H1 (cell line): ENCODE data around the gene VDAC2. TPM values are rescaled to one million over a fixed set of nuclear protein-coding genes. Genes with fewer than 3 reads are reported as not detected.

Experiments used
- CTCF ChIA-PET: fragments of 300-600 bp; sonication (Branson Sonifier 250); formaldehyde crosslinking; loops from one replicate; lab custom pipeline; 2021; ENCODE audit not compliant: partially characterized antibody; lab: Charles Lee
- POLR2A ChIA-PET: fragments of 300-600 bp; sonication (Branson Sonifier 250); formaldehyde crosslinking; loops from one replicate; lab custom pipeline; 2021; ENCODE audit warnings: inconsistent platforms; ENCODE audit not compliant: partially characterized antibody; lab: Charles Lee
- DNase-seq, 2 experiments: peaks; one replicate each; pipeline versions ENCODE4 v3.0.0 to v3.0.0-alpha.2; 2010 to 2022; ENCODE audit warnings: low spot score in 2 of 2, low read depth in 1 of 2, mixed read lengths in 1 of 2
- FAIRE-seq: peaks from 2 replicates; lab custom pipeline; 2011; peaks lifted over from hg19 to GRCh38; lab: Jason Lieb, UNC
- H2AFZ ChIP-seq: 2 replicates; pipeline ENCODE4 v1.8.1; 2012; ENCODE audit warnings: low read length, inconsistent platforms
- H2AK5ac ChIP-seq: 2 replicates; pipeline ENCODE4 v1.6.1; 2013; ENCODE audit warnings: low read depth, low read length
- H2BK120ac ChIP-seq: replicated peaks from 2 replicates; pipeline ENCODE3; 2013; ENCODE audit warnings: low read depth, low read length, inconsistent platforms
- H2BK12ac ChIP-seq: 2 replicates; pipeline ENCODE4 v1.6.1; 2013; ENCODE audit warnings: low read depth, low read length
- H2BK15ac ChIP-seq: 2 replicates; pipeline ENCODE4 v1.6.1; 2013; ENCODE audit warnings: low read length
- H2BK20ac ChIP-seq: 2 replicates; pipeline ENCODE4 v1.6.1; 2013; ENCODE audit warnings: low read length
- H2BK5ac ChIP-seq: 2 replicates; pipeline ENCODE4 v1.6.1; 2013; ENCODE audit warnings: low read depth, low read length
- H3K14ac ChIP-seq: 2 replicates; pipeline ENCODE4 v1.6.1; 2013; ENCODE audit warnings: inconsistent platforms; ENCODE audit not compliant: insufficient read length
- H3K18ac ChIP-seq: 2 replicates; pipeline ENCODE4 v1.6.1; 2013; ENCODE audit warnings: low read length; ENCODE audit errors: extremely low read depth
- H3K23ac ChIP-seq: 2 replicates; pipeline ENCODE4 v1.6.1; 2013; ENCODE audit warnings: inconsistent platforms; ENCODE audit not compliant: insufficient read length
- H3K23me2 ChIP-seq: 2 replicates; pipeline ENCODE4 v1.6.1; 2013; ENCODE audit warnings: low read depth, low read length
- H3K27ac ChIP-seq: 2 replicates; pipeline ENCODE4 v1.6.1; 2011; ENCODE audit warnings: low read depth, low read length, inconsistent platforms
- H3K27me3 ChIP-seq, 4 experiments: replicated peaks in 1 of 4; 1 replicate in 1 of 4; 2 replicates in 3 of 4; pipeline versions ENCODE4 v1.6.1 to v1.8.1; 2011 to 2013; ENCODE audit warnings: low read length in 3 of 4, mild to moderate bottlenecking in 3 of 4, inconsistent platforms in 2 of 4, mixed read lengths in 2 of 4, moderate library complexity in 1 of 4; ENCODE audit not compliant: control insufficient read depth in 3 of 4, insufficient read depth in 3 of 4; ENCODE audit errors: extremely low read depth in 1 of 4
- H3K36me3 ChIP-seq, 4 experiments: 2 replicates each; pipeline versions ENCODE4 v1.6.1 to v1.8.1; 2011 to 2013; ENCODE audit warnings: mild to moderate bottlenecking in 4 of 4, low read length in 3 of 4, moderate library complexity in 2 of 4, control low read depth in 1 of 4, inconsistent platforms in 1 of 4; ENCODE audit not compliant: insufficient read depth in 4 of 4, control insufficient read depth in 2 of 4
- H3K4ac ChIP-seq: replicated peaks from 2 replicates; pipeline ENCODE3; 2013; ENCODE audit warnings: low read length, low read depth, mixed read lengths, inconsistent platforms; ENCODE audit not compliant: insufficient read length
- H3K4me1 ChIP-seq, 4 experiments: replicated peaks in 1 of 4; 1 replicate in 1 of 4; 2 replicates in 3 of 4; pipeline versions ENCODE4 v1.6.1 to v1.8.1; 2011 to 2013; ENCODE audit warnings: low read length in 3 of 4, inconsistent platforms in 2 of 4, mixed read lengths in 1 of 4; ENCODE audit not compliant: insufficient read depth in 4 of 4, control insufficient read depth in 3 of 4
- H3K4me2 ChIP-seq, 2 experiments: 2 replicates each; pipeline versions ENCODE4 v1.6.1 to v1.8.1; 2011 to 2013; ENCODE audit warnings: low read depth in 2 of 2, low read length in 2 of 2, control low read depth in 1 of 2, inconsistent platforms in 1 of 2, mild to moderate bottlenecking in 1 of 2; ENCODE audit not compliant: insufficient read depth in 1 of 2
- H3K4me3 ChIP-seq, 4 experiments: fragments of 200-600, 300-600 bp in 1 of 4; sonication (generic), shearing (Covaris generic), sonication (Bioruptor Twin) in 1 of 4; 2 replicates each; pipeline versions ENCODE4 v1.5.1 to v1.8.1; 2011 to 2016; ENCODE audit warnings: low read length in 4 of 4, low read depth in 3 of 4, control low read depth in 2 of 4, inconsistent platforms in 2 of 4, mild to moderate bottlenecking in 2 of 4, mixed read lengths in 1 of 4, moderate library complexity in 1 of 4; ENCODE audit not compliant: insufficient read depth in 2 of 4; ENCODE audit errors: extremely low read depth in 1 of 4
- H3K56ac ChIP-seq: replicated peaks from 2 replicates; pipeline ENCODE3; 2013; ENCODE audit warnings: low read depth, mild to moderate bottlenecking, mixed read lengths, low read length, inconsistent platforms; ENCODE audit not compliant: insufficient read length
- H3K79me1 ChIP-seq: 2 replicates; pipeline ENCODE4 v1.6.1; 2013; ENCODE audit warnings: low read depth, low read length, control low read depth
- H3K79me2 ChIP-seq, 2 experiments: 2 replicates each; pipeline versions ENCODE4 v1.6.1 to v1.8.1; 2012 to 2013; ENCODE audit warnings: low read length in 2 of 2, mild to moderate bottlenecking in 2 of 2, inconsistent platforms in 1 of 2; ENCODE audit not compliant: insufficient read depth in 2 of 2, control insufficient read depth in 1 of 2
- H3K9ac ChIP-seq, 4 experiments: replicated peaks in 1 of 4; 1 replicate in 1 of 4; 2 replicates in 3 of 4; pipeline versions ENCODE4 v1.6.1 to v1.8.1; 2011 to 2013; ENCODE audit warnings: low read depth in 3 of 4, low read length in 3 of 4, control low read depth in 2 of 4, mild to moderate bottlenecking in 2 of 4, moderate library complexity in 2 of 4, inconsistent platforms in 1 of 4; ENCODE audit errors: extremely low read depth in 1 of 4
- H3K9me3 ChIP-seq, 2 experiments: 2 replicates each; pipeline versions ENCODE4 v1.6.1 to v1.8.1; 2012 to 2013; ENCODE audit warnings: mild to moderate bottlenecking in 2 of 2, moderate library complexity in 2 of 2, control low read depth in 1 of 2, inconsistent platforms in 1 of 2, low read depth in 1 of 2, low read length in 1 of 2, mixed read lengths in 1 of 2; ENCODE audit not compliant: insufficient read depth in 2 of 2
- H4K20me1 ChIP-seq, 2 experiments: replicated peaks in 1 of 2; 2 replicates each; pipeline versions ENCODE3 to v1.8.1; 2011 to 2013; ENCODE audit warnings: inconsistent platforms in 2 of 2, low read length in 2 of 2, mild to moderate bottlenecking in 1 of 2; ENCODE audit not compliant: insufficient read depth in 2 of 2, control insufficient read depth in 1 of 2
- H4K5ac ChIP-seq: 2 replicates; pipeline ENCODE4 v1.6.1; 2013; ENCODE audit warnings: low read length, low read depth, mixed read lengths, inconsistent platforms; ENCODE audit not compliant: insufficient read length
- H4K8ac ChIP-seq: 2 replicates; pipeline ENCODE4 v1.8.0; 2013; ENCODE audit warnings: mild to moderate bottlenecking, moderate library complexity, low read length, inconsistent platforms; ENCODE audit not compliant: insufficient read depth; ENCODE audit errors: extremely low read depth
- H4K91ac ChIP-seq: replicated peaks from 2 replicates; pipeline ENCODE3; 2013; ENCODE audit warnings: low read length, mixed read lengths, inconsistent platforms; ENCODE audit not compliant: insufficient read length
- EZH2 ChIP-seq: fragments of 200-600 bp; sonication (generic); IDR thresholded peaks from 2 replicates; pipeline ENCODE4 v1.7.1; 2012; ENCODE audit warnings: low read depth, mild to moderate bottlenecking, moderate library complexity, low read length, inconsistent platforms; ENCODE audit not compliant: severe bottlenecking
- HDAC6 ChIP-seq: IDR thresholded peaks from one replicate; pipeline ENCODE4 v1.7.1; 2012; ENCODE audit warnings: low read depth, mild to moderate bottlenecking, inconsistent platforms, low read length, moderate library complexity
- JUN ChIP-seq: IDR thresholded peaks from 2 replicates; pipeline ENCODE4 v1.6.1; 2011; ENCODE audit warnings: low read depth, mild to moderate bottlenecking, improper control_type of control experiment, low read length
- TAF1 ChIP-seq: IDR thresholded peaks from 2 replicates; pipeline ENCODE4 v1.6.1; 2011; ENCODE audit warnings: mild to moderate bottlenecking, low read depth, low read length
- WGBS, 2 experiments: shearing (Covaris generic) in 1 of 2; methylation state at CpG; one replicate each; pipeline versions ENCODE4 v1.1.6 to v1.1.7; 2013 to 2015; ENCODE audit warnings: low lambda C conversion rate in 2 of 2, mixed read lengths in 2 of 2, inconsistent platforms in 1 of 2, low coverage in 1 of 2, missing lambda C conversion rate in 1 of 2; ENCODE audit not compliant: insufficient replicate concordance in 2 of 2, insufficient coverage in 1 of 2, insufficient read length in 1 of 2; ENCODE audit errors: extremely low coverage in 1 of 2, missing lambda C conversion rate in 1 of 2; 5-methylcytosine and 5-hydroxymethylcytosine counted together
- polyA plus RNA-seq, 7 experiments: library from polyadenylated mRNA; depleted of rRNA in 3 of 7; stranded (reverse) in 5 of 7; unstranded in 2 of 7; fragments of >200 nt in 5 of 7; fragments of 200-250 nt in 2 of 7; gene quantifications; 1 replicate in 5 of 7; 2 replicates in 1 of 7; 4 replicates in 1 of 7; pipeline versions ENCODE4 v1.2.1 to v1.2.3, GENCODE V29; 2011 to 2013; ENCODE audit warnings: missing spikeins in 2 of 7, mixed read lengths in 2 of 7
- total RNA-seq: library from RNA; stranded (reverse); fragmentation: NEBNext Ultra II Directional; extraction: Animal tissue kit (Norgen Biotek cat#: 25700); gene quantifications from 2 replicates; pipeline ENCODE4 v1.2.1, GENCODE V29; 2021
- TF ChIP-seq, protein P1 (sequence below): IDR thresholded peaks from 2 replicates; pipeline ENCODE4 v1.6.1; 2012; ENCODE audit warnings: low read length, inconsistent platforms
- TF ChIP-seq, protein P2 (sequence below), 3 experiments: IDR thresholded peaks; 1 replicate in 2 of 3; 2 replicates in 1 of 3; pipeline versions ENCODE4 v1.5.1 to v1.6.1; 2011; ENCODE audit warnings: low read length in 3 of 3, mild to moderate bottlenecking in 3 of 3, inconsistent platforms in 2 of 3, low read depth in 1 of 3, moderate library complexity in 1 of 3; ENCODE audit not compliant: insufficient read depth in 1 of 3; ENCODE audit errors: control extremely low read depth in 1 of 3

Gene VDAC2
- total and polyA plus RNA-seq, 2 of the 8 experiments (the other 6 are each of a cell fraction or from before 2014, with no cell fraction given), result 89.8 to 284 TPM

DNA sequence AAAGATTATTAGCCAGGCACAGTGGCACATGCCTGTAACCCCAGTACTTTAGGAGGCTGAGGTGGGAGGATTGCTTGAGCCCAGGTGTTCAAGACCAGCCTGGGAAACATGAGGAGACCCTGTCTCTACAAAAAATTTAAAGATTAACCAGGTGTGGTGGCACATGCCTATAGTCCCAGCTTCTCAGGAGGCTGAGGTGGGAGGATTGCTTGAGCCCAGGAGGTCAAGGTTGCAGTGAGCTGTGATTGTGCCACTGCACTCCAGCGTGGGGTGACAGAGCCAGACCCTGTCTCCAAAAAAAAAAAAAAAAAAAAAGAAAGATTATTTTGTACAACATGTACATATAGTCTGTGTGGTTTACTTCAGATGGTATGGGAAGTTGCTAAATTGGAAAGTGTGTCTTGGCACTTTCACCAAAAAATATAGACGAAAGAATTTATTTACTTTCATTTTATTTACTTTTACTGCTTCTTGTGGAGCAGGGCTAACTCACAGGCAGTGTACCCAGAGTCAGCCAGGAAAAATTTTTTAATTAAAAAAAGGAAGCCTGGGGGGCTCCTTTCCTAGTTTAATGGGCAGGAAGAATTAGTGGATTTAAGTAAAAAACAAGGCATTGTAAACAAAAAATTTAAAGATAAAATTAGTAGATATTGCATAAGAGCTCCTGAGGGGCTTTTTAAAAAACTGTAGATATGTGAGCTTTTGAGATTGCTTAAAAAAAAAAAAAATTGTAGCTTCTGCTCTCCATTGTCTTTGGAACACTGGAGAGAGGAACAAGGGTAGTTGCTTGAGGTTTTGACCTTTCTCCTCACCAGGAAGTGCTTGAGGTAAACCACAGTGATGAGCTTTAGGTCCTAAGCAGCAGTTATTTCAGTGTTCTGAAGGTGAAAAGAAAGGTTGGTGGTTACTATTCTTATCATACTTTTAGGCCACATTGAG is 44.6 kb upstream of the VDAC2 start:
- FAIRE-seq (no peak), DNase-seq (no peak)
- CTCF ChIA-PET, result interaction anchor here (0.7 to 1.5 kb wide), 4 partner anchors 10 to 62 kb away, joined by 3 to 5 read pairs (median 4); no protein-coding TSS in a partner anchor
- TF ChIP-seq, protein P1, sequence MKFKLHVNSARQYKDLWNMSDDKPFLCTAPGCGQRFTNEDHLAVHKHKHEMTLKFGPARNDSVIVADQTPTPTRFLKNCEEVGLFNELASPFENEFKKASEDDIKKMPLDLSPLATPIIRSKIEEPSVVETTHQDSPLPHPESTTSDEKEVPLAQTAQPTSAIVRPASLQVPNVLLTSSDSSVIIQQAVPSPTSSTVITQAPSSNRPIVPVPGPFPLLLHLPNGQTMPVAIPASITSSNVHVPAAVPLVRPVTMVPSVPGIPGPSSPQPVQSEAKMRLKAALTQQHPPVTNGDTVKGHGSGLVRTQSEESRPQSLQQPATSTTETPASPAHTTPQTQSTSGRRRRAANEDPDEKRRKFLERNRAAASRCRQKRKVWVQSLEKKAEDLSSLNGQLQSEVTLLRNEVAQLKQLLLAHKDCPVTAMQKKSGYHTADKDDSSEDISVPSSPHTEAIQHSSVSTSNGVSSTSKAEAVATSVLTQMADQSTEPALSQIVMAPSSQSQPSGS, result no peak
- TF ChIP-seq, protein P2, sequence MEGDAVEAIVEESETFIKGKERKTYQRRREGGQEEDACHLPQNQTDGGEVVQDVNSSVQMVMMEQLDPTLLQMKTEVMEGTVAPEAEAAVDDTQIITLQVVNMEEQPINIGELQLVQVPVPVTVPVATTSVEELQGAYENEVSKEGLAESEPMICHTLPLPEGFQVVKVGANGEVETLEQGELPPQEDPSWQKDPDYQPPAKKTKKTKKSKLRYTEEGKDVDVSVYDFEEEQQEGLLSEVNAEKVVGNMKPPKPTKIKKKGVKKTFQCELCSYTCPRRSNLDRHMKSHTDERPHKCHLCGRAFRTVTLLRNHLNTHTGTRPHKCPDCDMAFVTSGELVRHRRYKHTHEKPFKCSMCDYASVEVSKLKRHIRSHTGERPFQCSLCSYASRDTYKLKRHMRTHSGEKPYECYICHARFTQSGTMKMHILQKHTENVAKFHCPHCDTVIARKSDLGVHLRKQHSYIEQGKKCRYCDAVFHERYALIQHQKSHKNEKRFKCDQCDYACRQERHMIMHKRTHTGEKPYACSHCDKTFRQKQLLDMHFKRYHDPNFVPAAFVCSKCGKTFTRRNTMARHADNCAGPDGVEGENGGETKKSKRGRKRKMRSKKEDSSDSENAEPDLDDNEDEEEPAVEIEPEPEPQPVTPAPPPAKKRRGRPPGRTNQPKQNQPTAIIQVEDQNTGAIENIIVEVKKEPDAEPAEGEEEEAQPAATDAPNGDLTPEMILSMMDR (IDR thresholded peaks at IDR 0.05; ENCODE audit: control extremely low read depth in 1 of 3, insufficient read depth in 1 of 3, low read depth in 1 of 3, low read length in 3 of 3), result no peak
- TF ChIP-seq TAF1 (no peak), EZH2 (no peak), HDAC6 (no peak), JUN (no peak)

More for the DNA sequence above, 44.6 kb upstream of the VDAC2 start:
- Histone ChIP-seq H3K27me3 (no peaks in the 10 kb centered on the region), H3K4me2 (no peak overlapping the region), H4K5ac (no peak overlapping the region), H2AFZ (no peak overlapping the region), H3K79me2 (no peaks in the 10 kb centered on the region; a peak in 1 of 4 replicates), H4K91ac (no peak overlapping the region), H2BK15ac (no peak overlapping the region), H2BK120ac (no peak overlapping the region), H3K9ac (no peak overlapping the region), H3K4me3 (no peak overlapping the region), H3K18ac (no peak overlapping the region), H3K36me3 (peaks cover 0 to 3% (median 0%) of the 10 kb centered on the region in 4 experiments; a peak in 2 of 8 replicates), H2AK5ac (no peak overlapping the region), H2BK12ac (no peak overlapping the region), H3K4me1 (peaks cover 0 to 3% (median 0%) of the 10 kb centered on the region in 4 experiments; a peak in 1 of 7 replicates), H2BK5ac (no peak overlapping the region), H3K56ac (no peak overlapping the region), H3K27ac (no peak overlapping the region), H3K79me1 (no peaks in the 10 kb centered on the region), H4K20me1 (no peaks in the 10 kb centered on the region), H2BK20ac (no peak overlapping the region), H4K8ac (no peak overlapping the region), H3K23ac (no peak overlapping the region), H3K9me3 (no peaks in the 10 kb centered on the region), H3K23me2 (no peaks in the 10 kb centered on the region), H3K4ac (no peak overlapping the region), H3K14ac (no peak overlapping the region)
- POLR2A ChIA-PET, result interaction anchor here (1.1 to 1.5 kb wide), 2 partner anchors 34 to 62 kb away, joined by 3 to 6 read pairs; no protein-coding TSS in a partner anchor
- WGBS, 2 experiments, result 97% methylated on average over 2 of the region's 2 CpGs; no CpG with 5 or more reads in 1 of the 2 experiments
